ENCODE data around the gene KRT84.

Gene KRT84

GRCh38 chr12:52355176-52355575 is 30.3 kb downstream of the KRT84 start:
- Mint-ChIP-seq H3K4me1 (no peaks in the 10 kb centered on the region), H3K27ac (no peak overlapping the region), H3K9me3 (no peaks in the 10 kb centered on the region), H3K27me3 (ENCODE audit: low read depth, poor library complexity) (peaks cover 28% of the 10 kb centered on the region), H3K4me3 (no peak overlapping the region), H3K36me3 (ENCODE audit: low read depth) (no peaks in the 10 kb centered on the region)
- no peak for TF ChIP-seq CTCF (IDR thresholded peaks at IDR 0.05)
- no peak for DNase-seq

- no peak for TF ChIP-seq CTCF (IDR thresholded peaks at IDR 0.05)
- H3K27me3 Mint-ChIP-seq (ENCODE audit: low read depth, poor library complexity) = peaks cover 30% of the 10 kb centered on the region
- H3K36me3 Mint-ChIP-seq (ENCODE audit: low read depth) = no peaks in the 10 kb centered on the region
- H3K27ac Mint-ChIP-seq = no peak overlapping the region
- no peaks in the 10 kb centered on the region for H3K4me1 Mint-ChIP-seq
- H3K9me3 Mint-ChIP-seq = no peaks in the 10 kb centered on the region
- no peak overlapping the region for H3K4me3 Mint-ChIP-seq
- no peak for DNase-seq
Observed at GRCh38 chr12:52354200-52354599, 31.3 kb downstream of the KRT84 start.

DNA sequence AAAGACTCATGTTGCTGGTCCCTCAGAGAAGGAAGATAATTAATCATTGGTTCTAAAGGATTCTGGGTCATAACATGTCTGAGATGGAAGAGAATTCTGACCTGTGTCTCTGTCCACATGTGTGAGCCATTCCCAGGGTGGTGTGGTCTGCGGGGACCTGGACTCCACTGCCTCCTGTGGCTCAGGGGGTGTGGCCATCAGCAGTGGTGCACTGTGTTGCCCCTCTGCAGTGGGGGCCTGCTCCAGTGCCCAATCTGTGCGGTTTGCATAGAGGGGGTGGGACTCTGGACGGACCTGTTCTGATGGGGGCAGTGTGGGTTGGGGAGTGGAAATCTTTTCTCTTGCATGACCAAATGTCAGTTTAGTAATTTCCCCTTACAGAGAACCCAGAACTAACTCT is 31.7 kb downstream of the KRT84 start:
- no peak for TF ChIP-seq CTCF (IDR thresholded peaks at IDR 0.05)
- no peak for DNase-seq
- Mint-ChIP-seq H3K27ac (no peak overlapping the region), H3K36me3 (ENCODE audit: low read depth) (no peaks in the 10 kb centered on the region), H3K4me3 (no peak overlapping the region), H3K9me3 (no peaks in the 10 kb centered on the region), H3K4me1 (no peaks in the 10 kb centered on the region), H3K27me3 (ENCODE audit: low read depth, poor library complexity) (peaks cover 30% of the 10 kb centered on the region)

DNA sequence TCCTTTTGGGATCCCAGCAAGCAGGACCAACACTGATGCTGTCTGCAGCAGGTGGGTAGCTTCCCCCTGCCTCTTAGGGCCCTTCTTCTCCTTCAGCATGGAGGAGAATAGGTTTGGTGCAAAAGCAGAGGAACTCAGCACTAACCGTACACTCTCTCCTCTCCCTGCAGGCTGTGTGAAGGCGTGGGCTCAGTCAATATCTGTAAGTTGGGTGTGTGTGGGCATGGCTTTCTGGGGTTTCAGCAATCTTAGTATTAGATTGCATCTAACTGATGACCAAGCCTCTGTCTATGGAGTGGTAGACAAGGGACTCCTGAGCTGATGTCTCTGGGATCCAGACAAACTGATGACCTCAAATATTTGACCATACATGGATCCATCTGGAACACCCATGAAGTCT is 32.5 kb downstream of the KRT84 start:
- no peak for DNase-seq
- Mint-ChIP-seq H3K27me3 (ENCODE audit: low read depth, poor library complexity) (peaks cover 30% of the 10 kb centered on the region), H3K4me3 (no peak overlapping the region), H3K4me1 (no peaks in the 10 kb centered on the region), H3K9me3 (no peaks in the 10 kb centered on the region), H3K27ac (no peak overlapping the region), H3K36me3 (ENCODE audit: low read depth) (no peaks in the 10 kb centered on the region)
- TF ChIP-seq CTCF (IDR thresholded peaks at IDR 0.05) = no peak

GRCh38 chr12:52351196-52352059 is 34.0 kb downstream of the KRT84 start:
- TF ChIP-seq CTCF (IDR thresholded peaks at IDR 0.05) = no peak
- Mint-ChIP-seq H3K27ac (no peak overlapping the region), H3K27me3 (ENCODE audit: low read depth, poor library complexity) (peaks cover 28% of the 10 kb centered on the region), H3K4me1 (peaks cover 4% of the 10 kb centered on the region), H3K9me3 (no peaks in the 10 kb centered on the region), H3K36me3 (ENCODE audit: low read depth) (no peaks in the 10 kb centered on the region), H3K4me3 (no peak overlapping the region)
- DNase-seq = no peak

- peaks cover 4% of the 10 kb centered on the region for H3K4me1 Mint-ChIP-seq
- H3K27ac Mint-ChIP-seq = no peak overlapping the region
- H3K36me3 Mint-ChIP-seq (ENCODE audit: low read depth) = no peaks in the 10 kb centered on the region
- H3K27me3 Mint-ChIP-seq (ENCODE audit: low read depth, poor library complexity) = peaks cover 28% of the 10 kb centered on the region
- no peak overlapping the region for H3K4me3 Mint-ChIP-seq
- DNase-seq = no peak
- TF ChIP-seq CTCF (IDR thresholded peaks at IDR 0.05) = no peak
- no peaks in the 10 kb centered on the region for H3K9me3 Mint-ChIP-seq
Observed at GRCh38 chr12:52350786-52351185, 34.7 kb downstream of the KRT84 start.
